22Rv1 (cell line): ENCODE results near the gene GFRA4.

Experiments
- H3K27ac ChIP-seq: fragments of 450-650 bp; 2 replicates; pipeline ENCODE4 v1.5.1; 2017
- ZFX ChIP-seq: fragments of 450-650 bp; IDR thresholded peaks from 2 replicates; pipeline ENCODE4 v1.6.1; 2017; ENCODE audit warnings: antibody characterized with exemption, borderline replicate concordance
- TF ChIP-seq, protein P1 (sequence below): fragments of 450-650 bp; IDR thresholded peaks from 2 replicates; pipeline ENCODE4 v1.5.1; 2017; ENCODE audit warnings: mild to moderate bottlenecking

Gene GFRA4

DNA sequence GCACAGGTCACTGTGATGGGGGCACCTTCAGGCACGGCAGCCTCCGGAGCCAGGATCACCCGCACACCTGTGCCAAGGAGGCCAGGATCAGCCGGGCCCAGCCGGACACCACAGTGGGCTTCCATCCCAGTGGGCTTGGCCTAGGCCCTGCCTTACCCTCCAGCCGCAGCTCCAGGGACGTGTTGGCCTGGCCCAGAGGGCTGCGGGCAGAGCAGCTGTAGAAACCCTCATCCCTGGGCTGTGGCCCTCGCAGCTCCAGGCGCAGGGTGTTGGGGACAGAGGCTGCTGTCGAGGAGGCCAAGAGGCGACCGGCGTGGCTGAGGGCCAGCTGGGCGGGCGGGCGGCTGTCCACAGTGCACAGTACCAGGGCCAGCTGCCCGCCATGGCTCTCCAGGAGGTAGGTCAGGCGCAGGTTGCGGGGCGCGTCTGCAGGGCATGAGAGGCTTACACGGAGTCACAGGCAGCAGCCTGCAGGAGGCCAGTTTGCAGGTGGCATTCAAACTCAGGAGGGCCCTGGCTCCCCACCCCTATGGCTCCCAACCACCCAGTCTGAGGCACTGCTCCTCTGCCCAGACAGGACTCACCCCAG lies 29.6 kb upstream of the GFRA4 start:
- TF ChIP-seq ZFX = no peak
- TF ChIP-seq, protein P1, sequence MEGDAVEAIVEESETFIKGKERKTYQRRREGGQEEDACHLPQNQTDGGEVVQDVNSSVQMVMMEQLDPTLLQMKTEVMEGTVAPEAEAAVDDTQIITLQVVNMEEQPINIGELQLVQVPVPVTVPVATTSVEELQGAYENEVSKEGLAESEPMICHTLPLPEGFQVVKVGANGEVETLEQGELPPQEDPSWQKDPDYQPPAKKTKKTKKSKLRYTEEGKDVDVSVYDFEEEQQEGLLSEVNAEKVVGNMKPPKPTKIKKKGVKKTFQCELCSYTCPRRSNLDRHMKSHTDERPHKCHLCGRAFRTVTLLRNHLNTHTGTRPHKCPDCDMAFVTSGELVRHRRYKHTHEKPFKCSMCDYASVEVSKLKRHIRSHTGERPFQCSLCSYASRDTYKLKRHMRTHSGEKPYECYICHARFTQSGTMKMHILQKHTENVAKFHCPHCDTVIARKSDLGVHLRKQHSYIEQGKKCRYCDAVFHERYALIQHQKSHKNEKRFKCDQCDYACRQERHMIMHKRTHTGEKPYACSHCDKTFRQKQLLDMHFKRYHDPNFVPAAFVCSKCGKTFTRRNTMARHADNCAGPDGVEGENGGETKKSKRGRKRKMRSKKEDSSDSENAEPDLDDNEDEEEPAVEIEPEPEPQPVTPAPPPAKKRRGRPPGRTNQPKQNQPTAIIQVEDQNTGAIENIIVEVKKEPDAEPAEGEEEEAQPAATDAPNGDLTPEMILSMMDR = no peak
- H3K27ac ChIP-seq = no peak overlapping the region

DNA sequence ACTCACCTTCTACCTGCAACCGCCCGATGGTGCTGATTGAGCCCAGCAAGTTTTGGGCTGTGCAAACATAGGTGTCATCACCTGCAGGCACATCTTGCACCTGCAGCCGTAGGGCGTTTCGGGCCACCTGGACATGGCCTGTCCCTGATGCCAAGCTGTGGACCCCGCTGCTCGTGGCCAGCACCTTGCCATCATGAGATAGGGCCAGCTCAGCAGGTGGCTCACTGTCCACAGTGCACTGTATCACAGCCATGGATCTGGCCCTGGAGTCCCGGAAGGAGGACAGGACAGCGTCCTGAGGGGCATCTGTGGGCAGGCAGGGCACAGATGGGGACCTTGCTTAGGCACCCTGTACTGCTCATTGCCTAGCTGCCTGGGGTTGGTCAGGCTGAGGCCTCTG lies 28.7 kb upstream of the GFRA4 start:
- no peak for TF ChIP-seq ZFX
- TF ChIP-seq, protein P1 = no peak
- H3K27ac ChIP-seq = no peak overlapping the region

DNA sequence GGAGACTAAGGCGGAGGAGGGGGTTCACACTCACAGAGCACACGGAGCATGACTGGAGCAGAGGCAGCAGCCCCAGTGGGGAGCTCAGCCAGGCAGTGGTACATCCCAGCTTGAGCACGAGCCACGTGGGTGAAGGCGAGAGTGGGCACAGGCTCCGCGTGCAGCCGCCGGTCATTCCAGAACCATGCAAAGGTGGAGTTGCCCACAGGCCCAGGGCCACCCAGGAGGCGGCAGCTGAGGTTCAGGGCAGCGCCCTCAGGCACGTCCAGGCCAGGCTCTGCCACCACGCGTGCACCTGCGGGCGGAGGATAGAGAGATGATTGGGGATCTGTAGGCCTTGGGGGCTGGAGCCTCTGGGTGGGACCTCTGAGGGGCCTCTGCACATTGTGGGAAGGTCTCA lies 28.1 kb upstream of the GFRA4 start:
- H3K27ac ChIP-seq = no peak overlapping the region
- TF ChIP-seq ZFX = no peak
- TF ChIP-seq, protein P1 = no peak

DNA sequence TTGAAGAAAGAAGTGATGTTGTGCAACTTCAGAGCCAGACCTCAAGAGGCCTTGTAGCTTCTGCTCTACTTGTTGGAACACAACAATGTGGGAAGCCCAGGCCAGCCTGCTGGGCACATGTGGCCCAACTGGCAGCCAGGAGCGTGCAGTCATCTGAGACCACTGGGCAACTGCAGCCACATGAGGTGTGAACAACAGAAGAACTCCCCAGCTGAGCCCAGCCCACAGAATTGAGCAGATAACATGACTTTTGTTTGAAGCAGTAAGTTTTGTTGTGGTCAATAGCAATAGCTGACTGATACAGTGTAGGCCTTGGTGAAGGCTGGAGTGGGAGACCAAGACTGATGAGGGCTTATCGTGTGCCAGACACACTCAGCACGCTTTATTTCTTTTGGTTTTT lies 27.2 kb upstream of the GFRA4 start:
- TF ChIP-seq, protein P1 = no peak
- no peak for TF ChIP-seq ZFX
- no peak overlapping the region for H3K27ac ChIP-seq

DNA sequence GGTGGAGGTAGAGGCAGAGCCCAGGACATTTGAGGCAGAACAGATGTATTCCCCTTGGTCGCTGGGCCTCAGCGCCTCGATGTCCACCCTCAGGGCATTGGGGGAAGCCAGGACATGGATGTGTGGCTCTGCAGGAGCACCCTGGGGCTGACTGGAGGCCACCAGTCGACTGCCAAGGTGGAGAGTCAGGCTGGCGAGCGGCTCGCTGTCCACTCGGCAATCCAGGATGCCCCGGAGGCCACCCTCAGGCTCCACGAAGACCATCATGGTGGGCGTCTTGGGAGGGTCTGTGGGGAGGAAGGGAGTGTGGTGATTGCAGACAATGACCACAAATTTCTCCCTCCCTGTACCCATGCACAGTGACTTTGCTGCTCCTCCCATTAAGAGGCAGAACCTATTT lies 26.8 kb upstream of the GFRA4 start:
- H3K27ac ChIP-seq = no peak overlapping the region
- TF ChIP-seq, protein P1 = no peak

DNA sequence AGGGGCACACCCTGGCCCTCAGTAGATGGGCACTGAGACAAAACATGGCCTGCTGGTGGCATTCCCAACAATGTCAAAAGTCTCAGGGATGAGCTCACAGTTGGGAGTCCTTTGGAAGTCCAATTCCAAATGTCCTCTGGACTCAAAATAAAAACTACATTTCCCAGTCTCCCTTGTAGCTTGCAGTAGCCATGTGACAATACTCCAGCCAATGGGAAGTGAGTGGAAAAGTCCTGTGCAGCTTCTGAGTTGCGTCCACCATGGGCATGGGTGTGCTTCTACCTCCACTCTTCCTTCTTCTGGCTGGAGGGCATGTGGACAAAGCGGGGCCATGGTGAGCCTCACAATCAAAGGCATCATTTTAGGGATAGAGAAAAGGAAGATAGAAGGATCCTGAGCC lies 24.5 kb upstream of the GFRA4 start:
- TF ChIP-seq, protein P1 = no peak
- TF ChIP-seq ZFX = no peak
- no peak overlapping the region for H3K27ac ChIP-seq

DNA sequence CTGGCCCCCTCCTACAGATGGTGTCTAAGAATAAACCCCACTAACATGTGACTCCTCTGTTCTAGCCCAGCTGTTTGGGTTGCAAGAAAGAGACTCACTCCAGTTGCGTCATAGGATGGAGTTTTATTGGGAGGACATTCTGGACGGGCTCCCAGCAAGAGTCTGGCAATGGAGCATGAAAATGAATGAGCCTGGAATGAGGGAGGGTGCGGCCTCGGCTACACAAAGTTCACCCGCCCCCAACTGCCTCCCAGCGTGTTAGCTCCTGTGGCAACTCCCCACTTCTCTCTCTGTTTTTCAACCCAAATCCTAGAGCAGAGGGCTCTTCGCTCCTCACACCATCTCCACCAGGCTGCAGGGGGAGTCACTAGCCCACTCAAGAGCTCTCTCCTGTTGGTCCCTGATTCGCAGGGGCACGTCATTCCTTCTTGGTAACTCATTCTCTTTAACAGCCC lies 23.7 kb upstream of the GFRA4 start:
- H3K27ac ChIP-seq = no peak overlapping the region
- TF ChIP-seq, protein P1 = no peak
- TF ChIP-seq ZFX = no peak
